Measurements from ENCODE around the gene LARP1.

DNA sequence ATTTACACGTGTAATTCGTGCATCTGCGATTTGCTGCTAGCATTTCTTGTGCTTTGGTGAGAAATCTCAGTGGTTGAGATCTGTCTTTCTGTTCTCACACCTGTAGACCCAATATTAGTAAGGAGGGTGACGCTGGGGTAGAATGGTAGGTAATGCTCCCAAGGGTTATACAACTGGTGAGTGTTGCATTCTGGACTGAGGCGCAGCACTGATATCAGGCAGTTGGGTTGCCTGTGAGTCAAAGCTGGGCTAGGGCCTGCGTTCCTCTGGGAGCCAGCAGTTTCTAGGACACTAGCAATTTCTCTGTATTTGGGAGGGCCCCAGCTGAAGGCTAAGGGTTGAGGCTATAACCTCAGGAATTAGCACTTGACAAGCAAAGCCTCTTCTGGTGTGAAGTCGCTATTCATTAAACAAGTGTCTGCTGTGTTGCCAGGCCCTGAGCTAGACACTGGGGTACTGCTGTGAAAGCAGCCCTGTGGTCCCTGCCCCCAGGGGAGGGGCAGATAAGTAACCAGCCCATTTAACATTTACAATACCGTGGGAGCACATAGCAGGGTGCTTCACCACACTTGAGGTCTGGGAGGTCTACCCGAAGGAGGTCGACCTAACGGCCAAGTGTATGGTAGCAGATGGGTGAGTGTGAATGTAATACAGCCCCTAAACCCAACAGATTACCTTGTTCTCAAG, 28.7 kb downstream of the LARP1 start:
- TF ChIP-seq CEBPB (IDR thresholded peaks at IDR 0.05), result no peak
- TF ChIP-seq, protein P1, sequence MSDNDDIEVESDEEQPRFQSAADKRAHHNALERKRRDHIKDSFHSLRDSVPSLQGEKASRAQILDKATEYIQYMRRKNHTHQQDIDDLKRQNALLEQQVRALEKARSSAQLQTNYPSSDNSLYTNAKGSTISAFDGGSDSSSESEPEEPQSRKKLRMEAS (IDR thresholded peaks at IDR 0.05), result no peak
- no peak for TF ChIP-seq ZBTB7A (IDR thresholded peaks at IDR 0.05; ENCODE audit: low read depth)
- TF ChIP-seq RAD21 (IDR thresholded peaks at IDR 0.05; ENCODE audit: low read depth), result no peak
- TF ChIP-seq, protein P2, sequence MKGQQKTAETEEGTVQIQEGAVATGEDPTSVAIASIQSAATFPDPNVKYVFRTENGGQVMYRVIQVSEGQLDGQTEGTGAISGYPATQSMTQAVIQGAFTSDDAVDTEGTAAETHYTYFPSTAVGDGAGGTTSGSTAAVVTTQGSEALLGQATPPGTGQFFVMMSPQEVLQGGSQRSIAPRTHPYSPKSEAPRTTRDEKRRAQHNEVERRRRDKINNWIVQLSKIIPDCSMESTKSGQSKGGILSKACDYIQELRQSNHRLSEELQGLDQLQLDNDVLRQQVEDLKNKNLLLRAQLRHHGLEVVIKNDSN (IDR thresholded peaks at IDR 0.05), result no peak
- TF ChIP-seq, protein P3, sequence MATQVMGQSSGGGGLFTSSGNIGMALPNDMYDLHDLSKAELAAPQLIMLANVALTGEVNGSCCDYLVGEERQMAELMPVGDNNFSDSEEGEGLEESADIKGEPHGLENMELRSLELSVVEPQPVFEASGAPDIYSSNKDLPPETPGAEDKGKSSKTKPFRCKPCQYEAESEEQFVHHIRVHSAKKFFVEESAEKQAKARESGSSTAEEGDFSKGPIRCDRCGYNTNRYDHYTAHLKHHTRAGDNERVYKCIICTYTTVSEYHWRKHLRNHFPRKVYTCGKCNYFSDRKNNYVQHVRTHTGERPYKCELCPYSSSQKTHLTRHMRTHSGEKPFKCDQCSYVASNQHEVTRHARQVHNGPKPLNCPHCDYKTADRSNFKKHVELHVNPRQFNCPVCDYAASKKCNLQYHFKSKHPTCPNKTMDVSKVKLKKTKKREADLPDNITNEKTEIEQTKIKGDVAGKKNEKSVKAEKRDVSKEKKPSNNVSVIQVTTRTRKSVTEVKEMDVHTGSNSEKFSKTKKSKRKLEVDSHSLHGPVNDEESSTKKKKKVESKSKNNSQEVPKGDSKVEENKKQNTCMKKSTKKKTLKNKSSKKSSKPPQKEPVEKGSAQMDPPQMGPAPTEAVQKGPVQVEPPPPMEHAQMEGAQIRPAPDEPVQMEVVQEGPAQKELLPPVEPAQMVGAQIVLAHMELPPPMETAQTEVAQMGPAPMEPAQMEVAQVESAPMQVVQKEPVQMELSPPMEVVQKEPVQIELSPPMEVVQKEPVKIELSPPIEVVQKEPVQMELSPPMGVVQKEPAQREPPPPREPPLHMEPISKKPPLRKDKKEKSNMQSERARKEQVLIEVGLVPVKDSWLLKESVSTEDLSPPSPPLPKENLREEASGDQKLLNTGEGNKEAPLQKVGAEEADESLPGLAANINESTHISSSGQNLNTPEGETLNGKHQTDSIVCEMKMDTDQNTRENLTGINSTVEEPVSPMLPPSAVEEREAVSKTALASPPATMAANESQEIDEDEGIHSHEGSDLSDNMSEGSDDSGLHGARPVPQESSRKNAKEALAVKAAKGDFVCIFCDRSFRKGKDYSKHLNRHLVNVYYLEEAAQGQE (IDR thresholded peaks at IDR 0.05; ENCODE audit: low read depth), result no peak
- no peak for TF ChIP-seq EP300 (IDR thresholded peaks at IDR 0.05; ENCODE audit: borderline replicate concordance)
- no peak for TF ChIP-seq TAF1 (IDR thresholded peaks at IDR 0.05; ENCODE audit: low read depth)
- no peak for TF ChIP-seq YY1 (IDR thresholded peaks at IDR 0.05; ENCODE audit: low read depth)
- TF ChIP-seq TEAD4 (IDR thresholded peaks at IDR 0.05), result no peak
- no peak for TF ChIP-seq NFIC (IDR thresholded peaks at IDR 0.05)

Data from Ishikawa (cell line).